ENCODE measurements around the gene RALY.

RALY gene

DNA sequence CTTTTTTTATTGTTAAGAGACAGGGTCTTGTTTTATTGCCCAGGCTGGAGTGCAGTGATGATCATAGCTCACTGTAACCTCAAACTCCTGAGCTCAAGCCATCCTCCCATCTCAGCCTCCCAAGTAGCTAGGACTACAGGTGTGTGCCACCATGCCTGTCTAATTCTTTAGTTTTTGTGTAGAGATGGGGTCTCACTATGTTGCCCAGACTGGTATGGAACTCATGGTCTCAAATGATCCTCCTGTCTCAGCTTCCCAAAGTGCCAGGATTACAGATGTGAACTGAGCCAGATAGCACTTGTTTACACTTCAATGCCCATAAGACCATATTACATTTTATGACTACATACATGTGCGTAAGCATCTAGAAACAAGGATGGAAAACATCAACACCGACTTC, 100.2 kb downstream of the RALY start:
- no peaks in the 10 kb centered on the region for H3K27me3 ChIP-seq (ENCODE audit: control insufficient read depth in 5 of 5, insufficient read depth in 4 of 5, low read length in 5 of 5)
- H3K9me3 ChIP-seq (ENCODE audit: control insufficient read depth in 5 of 5, low read length in 5 of 5), result no peaks in the 10 kb centered on the region
- no peaks in the 10 kb centered on the region for H3K4me1 ChIP-seq (ENCODE audit: control insufficient read depth in 5 of 5, insufficient read depth in 5 of 5, low read length in 5 of 5)
- no peak overlapping the region for H3K9ac ChIP-seq (ENCODE audit: low read length in 5 of 5)
- H3K27ac ChIP-seq (ENCODE audit: low read depth, low read length), result no peak overlapping the region
- no peak overlapping the region for H3K4me3 ChIP-seq (ENCODE audit: low read depth in 1 of 5, low read length in 5 of 5)
- H3K36me3 ChIP-seq (ENCODE audit: control insufficient read depth in 5 of 5, insufficient read depth in 5 of 5, low read length in 5 of 5), result peaks cover 50 to 92% (median 86%) of the 10 kb centered on the region in 5 donors

DNA sequence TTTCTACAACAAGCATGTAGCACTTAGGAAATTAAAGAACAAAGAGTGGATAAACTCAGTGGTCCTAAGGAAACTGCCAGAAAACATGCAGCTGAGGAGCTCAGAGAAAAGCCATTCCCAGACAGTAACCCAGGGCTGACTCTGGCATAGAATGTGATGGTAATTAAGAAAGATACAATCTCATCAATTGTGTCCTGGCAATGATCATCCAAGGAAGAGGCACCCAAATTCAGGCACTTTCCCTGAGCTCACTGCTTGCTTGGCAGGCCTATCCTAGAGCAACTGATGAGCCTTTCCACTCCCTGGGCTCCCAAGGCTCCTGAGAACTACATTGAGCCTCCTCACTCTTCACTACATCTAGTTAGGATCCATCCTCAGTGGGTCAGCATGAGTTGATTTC, 102.1 kb downstream of the RALY start:
- Histone ChIP-seq H3K36me3 (ENCODE audit: control insufficient read depth in 5 of 5, insufficient read depth in 5 of 5, low read length in 5 of 5) (peaks cover 45 to 92% (median 79%) of the 10 kb centered on the region in 5 donors), H3K27me3 (ENCODE audit: control insufficient read depth in 5 of 5, insufficient read depth in 4 of 5, low read length in 5 of 5) (no peaks in the 10 kb centered on the region), H3K9me3 (ENCODE audit: control insufficient read depth in 5 of 5, low read length in 5 of 5) (no peaks in the 10 kb centered on the region), H3K4me3 (ENCODE audit: low read depth in 1 of 5, low read length in 5 of 5) (no peak overlapping the region), H3K27ac (ENCODE audit: low read depth, low read length) (no peak overlapping the region), H3K9ac (ENCODE audit: low read length in 5 of 5) (no peak overlapping the region), H3K4me1 (ENCODE audit: control insufficient read depth in 5 of 5, insufficient read depth in 5 of 5, low read length in 5 of 5) (no peaks in the 10 kb centered on the region)

DNA sequence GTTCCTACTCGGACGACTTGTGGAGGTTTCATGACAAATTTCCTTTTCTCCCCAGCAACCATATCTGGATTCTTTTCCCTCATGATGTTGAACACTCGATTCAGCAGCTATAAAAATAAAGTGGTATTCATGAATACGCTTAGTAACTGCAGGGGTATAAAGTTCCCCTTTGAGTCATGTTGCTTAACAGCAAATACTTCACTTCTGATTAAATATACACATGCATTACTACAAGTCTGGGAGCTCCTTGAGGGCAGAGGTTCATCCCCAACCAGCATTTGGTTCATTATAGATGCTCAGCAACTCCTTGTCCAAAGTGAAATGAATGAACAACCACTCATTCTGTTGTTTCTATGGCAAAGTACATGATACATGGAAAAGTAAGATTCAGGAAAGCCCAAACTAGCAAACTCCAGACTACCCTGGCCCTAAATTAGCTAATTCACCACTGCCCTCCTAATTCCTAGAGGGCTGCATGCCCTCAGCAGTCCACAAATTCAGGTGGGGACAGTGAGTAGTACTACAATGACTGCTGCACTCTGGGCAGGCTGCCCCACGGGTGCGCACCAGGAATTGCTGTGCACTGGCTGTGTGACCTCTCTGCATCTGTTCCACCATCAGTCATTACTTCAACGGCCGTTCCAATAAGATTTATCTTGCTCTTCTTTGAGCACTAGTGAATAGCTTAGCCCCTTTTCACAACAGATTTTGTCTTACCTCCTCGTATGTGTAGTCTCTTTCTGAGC, 103.2 kb downstream of the RALY start:
- no peaks in the 10 kb centered on the region for H3K27me3 ChIP-seq (ENCODE audit: control insufficient read depth in 5 of 5, insufficient read depth in 4 of 5, low read length in 5 of 5)
- H3K9ac ChIP-seq (ENCODE audit: low read length in 5 of 5), result no peak overlapping the region
- H3K36me3 ChIP-seq (ENCODE audit: control insufficient read depth in 5 of 5, insufficient read depth in 5 of 5, low read length in 5 of 5), result peaks cover 40 to 94% (median 82%) of the 10 kb centered on the region in 5 donors
- H3K4me1 ChIP-seq (ENCODE audit: control insufficient read depth in 5 of 5, insufficient read depth in 5 of 5, low read length in 5 of 5), result no peaks in the 10 kb centered on the region
- H3K9me3 ChIP-seq (ENCODE audit: control insufficient read depth in 5 of 5, low read length in 5 of 5), result no peaks in the 10 kb centered on the region
- H3K27ac ChIP-seq (ENCODE audit: low read depth, low read length), result no peak overlapping the region
- no peak overlapping the region for H3K4me3 ChIP-seq (ENCODE audit: low read depth in 1 of 5, low read length in 5 of 5)

DNA sequence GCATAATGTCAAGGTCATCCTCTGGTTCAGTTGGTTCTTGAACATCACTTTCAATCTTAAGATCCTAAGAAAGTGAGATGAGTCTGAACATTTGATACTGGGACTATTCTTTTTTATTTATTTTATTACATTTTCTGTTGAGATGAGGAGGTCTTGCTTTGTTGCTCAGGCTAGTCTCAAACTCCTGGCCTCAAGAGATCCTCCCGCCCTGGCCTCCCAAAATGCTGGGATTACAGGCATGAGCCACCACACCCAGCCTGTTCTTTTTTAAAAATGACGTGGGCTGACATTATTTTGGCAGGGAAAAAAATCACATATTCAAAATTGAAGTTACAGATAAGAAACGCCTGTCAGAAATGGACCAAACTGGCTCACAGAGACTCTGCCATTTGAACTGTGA, 104.9 kb downstream of the RALY start:
- no peaks in the 10 kb centered on the region for H3K27me3 ChIP-seq (ENCODE audit: control insufficient read depth in 5 of 5, insufficient read depth in 4 of 5, low read length in 5 of 5)
- H3K36me3 ChIP-seq (ENCODE audit: control insufficient read depth in 5 of 5, insufficient read depth in 5 of 5, low read length in 5 of 5), result peaks cover 43 to 94% (median 81%) of the 10 kb centered on the region in 5 donors
- H3K4me1 ChIP-seq (ENCODE audit: control insufficient read depth in 5 of 5, insufficient read depth in 5 of 5, low read length in 5 of 5), result no peaks in the 10 kb centered on the region
- H3K9me3 ChIP-seq (ENCODE audit: control insufficient read depth in 5 of 5, low read length in 5 of 5), result no peaks in the 10 kb centered on the region
- H3K27ac ChIP-seq (ENCODE audit: low read depth, low read length), result no peak overlapping the region
- H3K9ac ChIP-seq (ENCODE audit: low read length in 5 of 5), result no peak overlapping the region
- no peak overlapping the region for H3K4me3 ChIP-seq (ENCODE audit: low read depth in 1 of 5, low read length in 5 of 5)

DNA sequence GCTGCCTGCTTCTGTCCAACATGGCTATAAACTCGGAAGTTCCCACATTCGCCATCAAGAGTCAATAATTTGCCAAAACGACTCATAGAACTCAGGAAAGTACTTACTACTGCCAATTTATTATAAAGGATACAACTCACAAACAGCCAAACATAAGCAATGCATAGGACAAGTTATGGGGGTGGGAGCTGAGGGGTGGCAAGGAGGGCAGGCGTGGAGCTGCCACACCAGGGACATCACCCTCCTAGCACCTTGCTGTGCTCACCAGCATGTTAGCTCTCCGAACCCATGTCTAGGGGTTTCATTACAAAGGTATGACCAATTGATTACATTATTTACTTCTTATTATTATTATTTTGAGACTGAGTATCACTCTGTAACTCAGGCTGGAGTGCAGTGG, 106.0 kb downstream of the RALY start:
- Histone ChIP-seq H3K4me3 (ENCODE audit: low read depth in 1 of 5, low read length in 5 of 5) (no peak overlapping the region), H3K36me3 (ENCODE audit: control insufficient read depth in 5 of 5, insufficient read depth in 5 of 5, low read length in 5 of 5) (peaks cover 42 to 96% (median 83%) of the 10 kb centered on the region in 5 donors), H3K27ac (ENCODE audit: low read depth, low read length) (no peak overlapping the region), H3K4me1 (ENCODE audit: control insufficient read depth in 5 of 5, insufficient read depth in 5 of 5, low read length in 5 of 5) (peaks cover 0 to 2% (median 0%) of the 10 kb centered on the region in 5 donors), H3K9ac (ENCODE audit: low read length in 5 of 5) (no peak overlapping the region), H3K9me3 (ENCODE audit: control insufficient read depth in 5 of 5, low read length in 5 of 5) (no peaks in the 10 kb centered on the region), H3K27me3 (ENCODE audit: control insufficient read depth in 5 of 5, insufficient read depth in 4 of 5, low read length in 5 of 5) (no peaks in the 10 kb centered on the region)

DNA sequence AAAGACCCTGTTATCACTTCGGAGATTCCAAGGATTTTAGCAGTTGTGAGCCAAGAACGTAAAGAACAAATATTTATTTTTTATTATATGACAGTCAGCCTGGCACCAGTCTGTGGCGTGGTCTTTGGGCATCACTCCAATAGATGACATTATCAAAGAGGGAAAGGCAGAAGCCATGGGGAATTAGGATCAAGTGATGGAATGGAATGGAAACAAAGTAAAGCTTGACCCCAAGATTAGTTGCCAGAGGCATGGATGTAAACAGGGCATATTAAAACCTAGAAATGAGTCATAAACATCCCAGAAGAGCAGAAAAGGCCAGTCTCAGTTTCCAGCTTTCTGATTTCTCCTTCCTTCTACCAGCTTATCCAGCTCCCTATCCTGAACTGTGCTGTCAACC, 106.9 kb downstream of the RALY start:
- H3K36me3 ChIP-seq (ENCODE audit: control insufficient read depth in 5 of 5, insufficient read depth in 5 of 5, low read length in 5 of 5), result peaks cover 45 to 94% (median 82%) of the 10 kb centered on the region in 5 donors
- no peak overlapping the region for H3K9ac ChIP-seq (ENCODE audit: low read length in 5 of 5)
- no peaks in the 10 kb centered on the region for H3K27me3 ChIP-seq (ENCODE audit: control insufficient read depth in 5 of 5, insufficient read depth in 4 of 5, low read length in 5 of 5)
- H3K9me3 ChIP-seq (ENCODE audit: control insufficient read depth in 5 of 5, low read length in 5 of 5), result no peaks in the 10 kb centered on the region
- H3K27ac ChIP-seq (ENCODE audit: low read depth, low read length), result no peak overlapping the region
- H3K4me1 ChIP-seq (ENCODE audit: control insufficient read depth in 5 of 5, insufficient read depth in 5 of 5, low read length in 5 of 5), result peaks cover 0 to 2% (median 0%) of the 10 kb centered on the region in 5 donors
- H3K4me3 ChIP-seq (ENCODE audit: low read depth in 1 of 5, low read length in 5 of 5), result no peak overlapping the region

DNA sequence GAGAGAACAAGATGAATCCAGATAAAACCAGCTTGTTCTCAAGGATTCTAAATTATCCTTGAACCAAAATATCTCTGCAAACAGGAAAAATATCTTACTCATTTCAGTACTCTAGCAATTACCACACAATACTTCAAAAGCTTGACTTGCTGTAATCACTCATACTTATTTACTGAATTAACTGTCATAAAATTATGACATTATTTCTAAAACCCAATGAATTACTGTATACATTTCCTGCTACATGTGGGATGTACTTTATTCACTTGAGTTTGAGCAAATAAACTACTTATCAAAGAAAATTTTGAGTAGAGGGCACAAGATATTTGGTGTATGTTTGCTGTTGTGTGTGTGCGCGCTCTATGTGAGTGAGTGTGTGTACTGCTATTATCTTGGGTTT, 108.6 kb downstream of the RALY start:
- no peaks in the 10 kb centered on the region for H3K9me3 ChIP-seq (ENCODE audit: control insufficient read depth in 5 of 5, low read length in 5 of 5)
- peak overlapping the region; percentile 10 for H3K27ac ChIP-seq (ENCODE audit: low read depth, low read length)
- peaks cover 33 to 78% (median 65%) of the 10 kb centered on the region in 5 donors for H3K36me3 ChIP-seq (ENCODE audit: control insufficient read depth in 5 of 5, insufficient read depth in 5 of 5, low read length in 5 of 5)
- H3K4me3 ChIP-seq (ENCODE audit: low read depth in 1 of 5, low read length in 5 of 5), result no peak overlapping the region
- H3K4me1 ChIP-seq (ENCODE audit: control insufficient read depth in 5 of 5, insufficient read depth in 5 of 5, low read length in 5 of 5), result peaks cover 0 to 6% (median 3%) of the 10 kb centered on the region in 5 donors
- no peak overlapping the region for H3K9ac ChIP-seq (ENCODE audit: low read length in 5 of 5)
- no peaks in the 10 kb centered on the region for H3K27me3 ChIP-seq (ENCODE audit: control insufficient read depth in 5 of 5, insufficient read depth in 4 of 5, low read length in 5 of 5)

DNA sequence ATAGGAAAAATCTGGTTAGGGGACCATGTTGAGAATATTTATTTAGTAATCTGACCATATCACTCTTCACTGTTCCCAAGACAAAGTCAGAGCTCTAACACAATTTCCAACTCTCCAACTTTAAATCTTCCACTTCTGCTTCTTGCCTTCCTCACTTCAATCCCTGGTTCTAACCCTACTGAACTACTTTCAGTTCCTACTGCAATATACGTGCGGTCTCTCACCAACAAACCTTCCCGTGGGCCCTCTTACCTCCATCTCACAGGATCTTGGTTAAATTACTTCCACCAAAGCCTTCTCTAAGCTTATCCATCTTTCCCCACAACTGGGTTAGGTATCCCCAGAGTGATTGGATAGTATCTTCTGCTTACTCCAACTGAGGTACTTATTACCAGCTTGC, 110.3 kb downstream of the RALY start:
- no peaks in the 10 kb centered on the region for H3K9me3 ChIP-seq (ENCODE audit: control insufficient read depth in 5 of 5, low read length in 5 of 5)
- H3K36me3 ChIP-seq (ENCODE audit: control insufficient read depth in 5 of 5, insufficient read depth in 5 of 5, low read length in 5 of 5), result peaks cover 30 to 68% (median 54%) of the 10 kb centered on the region in 5 donors
- no peak overlapping the region for H3K9ac ChIP-seq (ENCODE audit: low read length in 5 of 5)
- no peaks in the 10 kb centered on the region for H3K27me3 ChIP-seq (ENCODE audit: control insufficient read depth in 5 of 5, insufficient read depth in 4 of 5, low read length in 5 of 5)
- no peak overlapping the region for H3K4me3 ChIP-seq (ENCODE audit: low read depth in 1 of 5, low read length in 5 of 5)
- peaks cover 0 to 20% (median 14%) of the 10 kb centered on the region in 5 donors for H3K4me1 ChIP-seq (ENCODE audit: control insufficient read depth in 5 of 5, insufficient read depth in 5 of 5, low read length in 5 of 5)
- no peak overlapping the region for H3K27ac ChIP-seq (ENCODE audit: low read depth, low read length)

DNA sequence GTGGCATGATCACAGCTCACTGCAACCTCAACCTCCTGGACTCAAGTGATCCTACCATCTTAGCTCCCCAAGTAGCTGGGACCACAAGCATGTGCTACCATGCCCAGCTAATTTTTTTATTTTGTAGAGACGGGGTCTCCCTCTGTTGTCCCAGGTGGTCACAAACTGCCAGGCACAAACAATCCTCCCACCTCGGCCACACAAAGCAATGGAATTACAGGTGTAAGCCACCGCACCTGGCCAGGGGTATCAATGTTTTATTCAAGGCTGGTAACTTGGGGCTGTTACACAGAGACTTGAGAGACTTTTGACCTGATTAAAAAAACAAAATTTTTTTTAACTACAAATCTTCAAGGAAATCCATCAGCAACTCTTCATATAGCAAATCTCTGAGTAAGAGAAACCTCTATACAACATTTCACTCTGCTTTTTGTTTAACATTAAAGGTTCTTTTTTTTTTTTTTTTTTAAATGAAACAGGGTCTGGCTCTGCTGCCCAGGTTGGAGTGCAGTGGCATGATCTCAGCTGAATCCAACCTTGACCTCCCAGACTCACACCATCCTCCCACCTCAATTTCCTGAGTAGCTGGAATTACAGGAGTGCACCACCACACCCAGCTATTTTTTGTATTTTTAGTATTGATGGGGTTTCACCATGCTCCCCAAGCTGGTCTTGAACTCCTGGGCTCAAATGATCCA, 112.4 kb downstream of the RALY start:
- no peak overlapping the region for H3K4me3 ChIP-seq (ENCODE audit: low read depth in 1 of 5, low read length in 5 of 5)
- peaks cover 30 to 58% (median 41%) of the 10 kb centered on the region in 5 donors for H3K36me3 ChIP-seq (ENCODE audit: control insufficient read depth in 5 of 5, insufficient read depth in 5 of 5, low read length in 5 of 5)
- no peaks in the 10 kb centered on the region for H3K27me3 ChIP-seq (ENCODE audit: control insufficient read depth in 5 of 5, insufficient read depth in 4 of 5, low read length in 5 of 5)
- no peak overlapping the region for H3K27ac ChIP-seq (ENCODE audit: low read depth, low read length)
- H3K9ac ChIP-seq (ENCODE audit: low read length in 5 of 5), result no peak overlapping the region
- no peaks in the 10 kb centered on the region for H3K9me3 ChIP-seq (ENCODE audit: control insufficient read depth in 5 of 5, low read length in 5 of 5)
- H3K4me1 ChIP-seq (ENCODE audit: control insufficient read depth in 5 of 5, insufficient read depth in 5 of 5, low read length in 5 of 5), result peaks cover 4 to 34% (median 27%) of the 10 kb centered on the region in 5 donors

DNA sequence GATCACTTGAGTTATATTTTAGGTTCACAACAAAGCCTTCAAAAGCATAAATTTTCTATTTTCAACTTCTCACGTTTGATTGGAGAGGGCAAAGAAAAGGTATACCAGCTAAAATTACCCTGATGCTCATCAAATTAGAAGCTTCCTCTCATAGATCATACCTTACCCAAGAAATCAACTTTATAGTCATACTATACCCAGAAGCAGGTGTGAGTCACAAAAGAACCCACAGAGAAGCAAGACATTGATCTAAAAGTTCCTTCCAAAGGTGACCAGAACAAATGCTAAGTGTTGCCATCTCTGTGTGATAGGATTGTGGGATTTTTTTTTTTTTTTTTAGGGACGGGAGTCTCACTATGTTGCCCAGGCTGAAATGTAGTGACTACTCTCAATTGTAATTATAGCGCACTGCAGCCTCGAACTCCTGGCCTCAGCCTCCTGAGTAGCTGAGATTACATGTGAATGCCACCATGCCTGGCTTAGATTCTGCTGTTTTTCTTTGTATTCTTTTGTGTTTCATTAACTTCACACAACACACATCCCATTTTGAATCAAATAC, 115.0 kb downstream of the RALY start:
- H3K36me3 ChIP-seq (ENCODE audit: control insufficient read depth in 5 of 5, insufficient read depth in 5 of 5, low read length in 5 of 5), result peaks cover 14 to 32% (median 20%) of the 10 kb centered on the region in 5 donors
- peaks cover 4 to 42% (median 32%) of the 10 kb centered on the region in 5 donors for H3K4me1 ChIP-seq (ENCODE audit: control insufficient read depth in 5 of 5, insufficient read depth in 5 of 5, low read length in 5 of 5)

More for the DNA sequence above, 115.0 kb downstream of the RALY start:
- H3K27ac ChIP-seq (ENCODE audit: low read depth, low read length), result no peak overlapping the region
- no peak overlapping the region for H3K4me3 ChIP-seq (ENCODE audit: low read depth in 1 of 5, low read length in 5 of 5)
- no peak overlapping the region for H3K9ac ChIP-seq (ENCODE audit: low read length in 5 of 5)
- no peaks in the 10 kb centered on the region for H3K27me3 ChIP-seq (ENCODE audit: control insufficient read depth in 5 of 5, insufficient read depth in 4 of 5, low read length in 5 of 5)
- H3K9me3 ChIP-seq (ENCODE audit: control insufficient read depth in 5 of 5, low read length in 5 of 5), result no peaks in the 10 kb centered on the region

Data from subcutaneous abdominal adipose tissue (tissue), 5 donors.